GM19240 (cell line): ENCODE data around the gene DSE.

Source experiments
- DNase-seq: peaks from one replicate; pipeline ENCODE4 v3.0.0; 2011; ENCODE audit warnings: low spot score; ENCODE audit not compliant: insufficient read length

Gene DSE

DNA sequence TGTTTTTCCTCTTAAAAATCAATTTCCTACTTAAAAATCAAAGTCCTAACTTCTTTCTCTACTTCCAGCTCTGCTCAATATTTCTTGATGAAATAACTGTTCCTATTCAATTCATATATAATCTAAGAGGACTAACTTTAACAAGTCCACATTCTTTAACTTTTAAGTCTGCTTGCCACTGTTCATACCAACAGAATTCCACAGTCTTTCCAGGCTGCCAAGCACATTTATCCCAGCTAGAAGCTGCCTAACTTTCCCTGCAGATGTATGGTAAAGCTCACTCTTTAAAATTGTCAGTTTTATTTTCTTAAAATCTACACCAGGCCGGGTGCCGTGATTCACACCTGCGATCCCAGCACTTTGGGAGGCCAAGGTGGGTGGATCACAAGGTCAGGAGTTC is 102.0 kb downstream of the DSE start:
- DNase-seq, result no peak

GRCh38 chr6:116475141-116475540 is 104.4 kb downstream of the DSE start:
- DNase-seq, result no peak

GRCh38 chr6:116476002-116476678 is 105.4 kb downstream of the DSE start:
- DNase-seq, result peak; percentile 24

DNA sequence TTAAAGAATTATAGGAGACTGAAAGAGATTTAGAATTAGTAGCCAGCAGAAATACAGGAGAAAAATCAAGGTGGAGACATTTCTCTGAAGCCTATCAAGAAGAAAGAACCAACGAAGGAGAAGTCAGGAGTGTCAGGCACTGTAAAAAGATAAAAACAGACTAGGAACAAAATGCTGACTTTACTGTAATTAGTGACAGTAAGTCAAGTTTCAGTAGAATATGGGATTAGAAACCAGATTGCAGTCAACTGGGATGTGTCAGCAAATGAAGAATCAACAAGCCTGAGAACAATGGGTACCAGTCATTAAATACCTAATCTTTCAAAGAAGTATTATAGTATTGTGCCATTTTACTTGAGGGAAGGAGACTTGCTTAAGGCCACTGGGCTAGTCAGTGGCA is 112.0 kb downstream of the DSE start:
- no peak for DNase-seq

GRCh38 chr6:116483616-116484015 is 112.9 kb downstream of the DSE start:
- DNase-seq, result no peak

GRCh38 chr6:116485559-116486184 is 114.9 kb downstream of the DSE start:
- no peak for DNase-seq

- no peak for DNase-seq
Observed at GRCh38 chr6:116491610-116492330, 121.0 kb downstream of the DSE start.

GRCh38 chr6:116492331-116493067 is 121.8 kb downstream of the DSE start:
- no peak for DNase-seq
